IgD-negative memory B cell (primary cell): ENCODE measurements around the gene RDH12. TPM values are rescaled to one million over a fixed set of nuclear protein-coding genes. Genes with fewer than 3 reads are reported as not detected.

Experiments used
- polyA plus RNA-seq: library from polyadenylated mRNA; unstranded; fragments of 300-500 nt; fragmentation: Illumina TruSeq; gene quantifications from one replicate; pipeline ENCODE4 v1.2.3, GENCODE V29; 2021

The RDH12 gene
- polyA plus RNA-seq, 1 donor from 2014 or later: 0.11 TPM

Other genes with a start within 250 kb of the RDH12 start
- 7.0 TPM for gene TMEM229B, start 213.2 kb upstream of the RDH12 start, polyA plus RNA-seq
- not detected for gene PLEKHH1, start 168.6 kb upstream of the RDH12 start, polyA plus RNA-seq
- 46.6 TPM for gene PIGH, start 101.6 kb upstream of the RDH12 start, polyA plus RNA-seq
- gene ARG2, start 82.0 kb upstream of the RDH12 start, polyA plus RNA-seq: 1.8 TPM
- 84.8 TPM for gene VTI1B, start 27.3 kb upstream of the RDH12 start, polyA plus RNA-seq
- 58.5 TPM for gene RDH11, start 6.1 kb upstream of the RDH12 start, polyA plus RNA-seq
- gene ZFYVE26, start 114.7 kb downstream of the RDH12 start, polyA plus RNA-seq: 3.7 TPM
- 24.9 TPM for gene RAD51B, start 117.9 kb downstream of the RDH12 start, polyA plus RNA-seq